ENCODE data around the gene SRMS.

SRMS gene

DNA sequence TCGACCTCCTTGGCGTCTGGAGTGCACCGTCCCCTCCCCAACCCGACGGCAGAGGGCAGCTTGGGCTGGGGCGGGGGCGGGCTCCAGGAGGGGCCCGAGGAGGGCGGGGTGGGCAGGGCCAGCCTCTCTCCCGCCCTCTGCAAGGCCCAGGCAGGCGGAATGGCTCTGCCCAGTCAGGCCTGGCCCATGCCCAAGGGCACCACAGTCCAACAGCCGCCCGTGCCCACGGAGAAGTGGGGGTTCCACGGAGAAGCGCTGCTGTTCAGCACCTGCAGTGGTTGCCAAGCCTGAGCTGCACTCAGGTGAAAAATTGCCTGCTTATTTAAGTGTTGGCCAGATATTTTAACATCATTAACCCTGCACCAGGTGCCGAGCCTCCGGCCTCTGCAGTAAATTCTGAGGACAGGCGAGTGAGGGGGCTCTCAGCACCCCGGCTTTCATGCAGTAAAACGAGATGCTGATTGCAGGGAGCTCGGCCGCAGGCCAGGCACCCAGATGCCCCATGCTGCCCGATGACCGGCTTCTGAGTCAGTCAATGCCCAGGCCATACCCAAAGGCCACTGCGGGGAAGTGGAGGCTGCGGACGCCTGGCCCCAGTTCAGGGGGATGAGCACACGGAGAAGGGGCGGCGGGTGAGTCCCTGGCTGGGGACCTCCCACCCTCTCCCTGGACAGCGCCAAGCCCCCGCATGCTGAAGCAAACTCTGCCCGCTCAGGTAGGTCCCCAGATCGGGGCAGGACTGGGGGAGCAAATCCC is at the start of gene SRMS:
TSS of gene SRMS (minus strand) at position 25 of the 756 bp plus-strand sequence. CDS start 286 bp downstream, outside the sequence.
- no peak within 1 kb of the TSS for H3K4me3 Mint-ChIP-seq
- H3K9me3 Mint-ChIP-seq: no peaks in the 10 kb centered on the region
- intact Hi-C loops (cut with micrococcal nuclease): no loop called here
- H3K4me1 Mint-ChIP-seq (ENCODE audit: low read depth): peaks cover 12% of the 10 kb centered on the region
- peaks cover 88% of the 10 kb centered on the region for H3K27me3 Mint-ChIP-seq
- H3K27ac Mint-ChIP-seq: no peak within 1 kb of the TSS
- H3K36me3 Mint-ChIP-seq (ENCODE audit: low read depth): no peaks in the 10 kb centered on the region

DNA sequence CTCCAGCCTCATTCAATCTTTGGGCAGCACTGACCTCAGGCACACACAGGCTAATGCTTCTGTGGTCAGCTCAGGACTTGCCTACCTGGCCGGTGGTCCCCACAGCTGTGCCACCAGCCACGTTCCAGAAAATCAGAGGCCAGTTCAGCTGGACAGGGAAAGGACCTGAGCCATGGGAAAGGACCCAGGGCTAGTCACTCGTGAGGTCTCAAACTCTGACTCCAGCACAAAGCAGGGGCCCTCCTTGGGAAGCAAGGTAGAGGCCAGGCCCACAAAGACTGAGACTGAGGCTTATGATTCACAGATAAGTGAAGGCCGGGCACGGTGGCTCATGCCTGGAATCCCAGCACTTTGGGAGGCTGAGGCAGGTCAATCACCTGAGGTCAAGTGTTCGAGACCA is 48.9 kb upstream of the SRMS start:
- no peak overlapping the region for H3K4me3 Mint-ChIP-seq
- intact Hi-C loops (cut with micrococcal nuclease): no loop called here
- no peaks in the 10 kb centered on the region for H3K9me3 Mint-ChIP-seq
- H3K27ac Mint-ChIP-seq: no peak overlapping the region
- no peaks in the 10 kb centered on the region for H3K27me3 Mint-ChIP-seq
- H3K36me3 Mint-ChIP-seq (ENCODE audit: low read depth): peaks cover 100% of the 10 kb centered on the region
- H3K4me1 Mint-ChIP-seq (ENCODE audit: low read depth): no peaks in the 10 kb centered on the region

GRCh38 chr20:63595416-63596127 is 48.0 kb upstream of the SRMS start:
- Mint-ChIP-seq H3K4me3 (no peak overlapping the region), H3K27me3 (no peaks in the 10 kb centered on the region), H3K9me3 (no peaks in the 10 kb centered on the region), H3K4me1 (ENCODE audit: low read depth) (no peaks in the 10 kb centered on the region), H3K27ac (no peak overlapping the region), H3K36me3 (ENCODE audit: low read depth) (peaks cover 100% of the 10 kb centered on the region)
- intact Hi-C loops (cut with micrococcal nuclease): no loop called here

DNA sequence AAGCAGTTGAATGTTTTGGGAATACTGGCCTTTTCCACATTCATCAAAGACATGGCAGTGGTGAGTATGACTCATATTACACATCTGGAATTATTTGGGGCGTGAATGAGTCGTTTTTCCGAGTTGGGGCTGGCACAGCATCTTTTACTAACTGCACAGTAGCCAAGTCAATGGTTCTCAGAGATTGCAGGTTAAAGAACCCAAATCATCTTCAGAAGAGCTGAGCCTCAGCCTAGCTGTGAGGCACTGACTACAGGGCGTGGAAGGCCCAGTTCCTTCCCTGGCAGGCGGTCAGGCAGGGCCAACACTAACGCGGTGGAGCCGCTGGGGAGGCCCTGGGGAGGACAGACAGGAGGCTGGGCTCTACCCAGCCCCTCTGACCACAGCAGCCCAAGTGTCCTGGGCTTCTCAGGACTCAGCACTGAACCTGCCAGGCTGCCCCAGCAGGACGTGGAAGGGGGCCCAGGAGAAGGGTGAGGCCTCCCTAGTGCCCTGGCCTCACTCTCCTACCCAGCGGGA is 46.6 kb upstream of the SRMS start:
- Mint-ChIP-seq H3K4me3 (no peak overlapping the region), H3K36me3 (ENCODE audit: low read depth) (peaks cover 100% of the 10 kb centered on the region), H3K9me3 (no peaks in the 10 kb centered on the region), H3K27ac (no peak overlapping the region), H3K27me3 (no peaks in the 10 kb centered on the region), H3K4me1 (ENCODE audit: low read depth) (no peaks in the 10 kb centered on the region)
- intact Hi-C loops (cut with micrococcal nuclease): no loop called here

- Mint-ChIP-seq H3K4me1 (ENCODE audit: low read depth) (peaks cover 10% of the 10 kb centered on the region), H3K27me3 (no peaks in the 10 kb centered on the region), H3K27ac (no peak overlapping the region), H3K9me3 (no peaks in the 10 kb centered on the region), H3K36me3 (ENCODE audit: low read depth) (peaks cover 95% of the 10 kb centered on the region), H3K4me3 (no peak overlapping the region)
- intact Hi-C loops (cut with micrococcal nuclease): no loop called here
Observed at GRCh38 chr20:63592661-63593060, 45.1 kb upstream of the SRMS start.

GRCh38 chr20:63591786-63592355 is 44.3 kb upstream of the SRMS start:
- Mint-ChIP-seq H3K27ac (no peak overlapping the region), H3K4me1 (ENCODE audit: low read depth) (peaks cover 18% of the 10 kb centered on the region), H3K36me3 (ENCODE audit: low read depth) (peaks cover 95% of the 10 kb centered on the region), H3K4me3 (no peak overlapping the region), H3K9me3 (no peaks in the 10 kb centered on the region), H3K27me3 (no peaks in the 10 kb centered on the region)
- intact Hi-C loops (cut with micrococcal nuclease): no loop called here

DNA sequence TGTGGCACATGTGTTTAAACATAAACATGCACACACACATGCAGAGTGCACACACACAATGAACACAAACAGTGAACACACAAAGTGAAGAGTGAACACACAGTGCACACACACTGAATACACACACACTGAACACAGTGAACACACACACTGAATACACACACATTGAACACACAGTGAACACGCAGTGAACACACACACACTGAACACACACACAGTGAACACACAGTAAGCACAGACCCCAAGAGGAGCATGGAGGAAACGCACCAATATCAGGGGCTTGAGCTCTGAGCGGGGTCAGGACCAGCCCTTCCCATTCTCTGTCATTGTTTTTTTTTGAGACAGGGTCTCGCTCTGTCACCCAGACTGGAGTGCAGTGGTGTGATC is 43.6 kb upstream of the SRMS start:
- H3K36me3 Mint-ChIP-seq (ENCODE audit: low read depth): peaks cover 91% of the 10 kb centered on the region
- intact Hi-C loops (cut with micrococcal nuclease): no loop called here
- H3K4me1 Mint-ChIP-seq (ENCODE audit: low read depth): peaks cover 18% of the 10 kb centered on the region
- H3K27me3 Mint-ChIP-seq: peaks cover under 1% of the 10 kb centered on the region
- no peak overlapping the region for H3K4me3 Mint-ChIP-seq
- no peak overlapping the region for H3K27ac Mint-ChIP-seq
- no peaks in the 10 kb centered on the region for H3K9me3 Mint-ChIP-seq

DNA sequence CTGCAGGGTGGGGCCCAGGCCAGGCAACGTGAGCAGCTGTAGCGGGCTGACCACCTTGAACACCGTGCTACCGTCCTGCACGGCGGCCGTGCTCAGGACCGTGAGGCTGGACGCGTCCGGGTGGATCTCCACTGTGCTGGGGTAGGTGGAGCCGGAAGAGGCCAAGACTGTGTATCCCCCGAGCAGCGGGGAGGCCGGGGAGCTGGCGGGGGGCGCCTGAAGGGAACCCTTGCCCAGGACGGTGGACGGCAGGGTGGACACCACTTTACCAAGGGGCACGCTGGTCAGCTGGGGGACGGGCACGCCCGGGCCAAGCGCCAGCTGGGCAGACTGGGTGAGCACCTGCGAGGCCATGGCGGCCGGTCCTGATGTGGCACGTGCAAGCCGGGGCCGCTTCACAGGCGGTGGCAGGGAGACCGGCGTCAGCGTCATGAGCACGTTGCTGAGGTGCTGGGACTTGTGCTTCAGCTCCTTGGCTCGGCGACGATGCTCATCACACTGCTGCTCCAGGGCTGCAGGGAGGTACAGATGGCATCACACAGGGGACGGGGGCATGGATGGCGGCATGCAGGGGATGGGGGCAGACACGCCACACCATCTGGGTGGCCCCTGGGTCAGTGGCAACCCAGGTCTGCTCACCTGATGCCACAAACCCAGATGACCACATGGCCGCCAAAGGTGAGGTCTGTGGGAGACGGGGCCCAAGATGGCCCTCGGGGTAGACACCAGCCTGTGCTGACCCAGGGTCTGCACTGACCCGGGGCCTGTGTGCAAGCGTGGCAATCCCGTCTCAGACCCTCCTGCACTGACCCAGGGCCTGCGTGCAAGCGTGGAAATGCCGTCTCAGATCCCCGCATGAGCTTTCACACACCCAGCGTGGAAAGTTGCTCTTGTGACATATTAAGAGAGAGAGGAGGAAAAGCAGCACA is 42.9 kb upstream of the SRMS start:
- H3K9me3 Mint-ChIP-seq: no peaks in the 10 kb centered on the region
- H3K4me3 Mint-ChIP-seq: no peak overlapping the region
- no peak overlapping the region for H3K27ac Mint-ChIP-seq
- peaks cover 18% of the 10 kb centered on the region for H3K4me1 Mint-ChIP-seq (ENCODE audit: low read depth)
- intact Hi-C loops (cut with micrococcal nuclease): no loop called here
- H3K27me3 Mint-ChIP-seq: peaks cover 7% of the 10 kb centered on the region
- H3K36me3 Mint-ChIP-seq (ENCODE audit: low read depth): peaks cover 90% of the 10 kb centered on the region

GRCh38 chr20:63589261-63590217 is 42.0 kb upstream of the SRMS start:
- Mint-ChIP-seq H3K27me3 (peaks cover 7% of the 10 kb centered on the region), H3K36me3 (ENCODE audit: low read depth) (peaks cover 81% of the 10 kb centered on the region), H3K4me1 (ENCODE audit: low read depth) (peaks cover 18% of the 10 kb centered on the region), H3K27ac (peak overlapping the region; percentile 85), H3K9me3 (no peaks in the 10 kb centered on the region), H3K4me3 (no peak overlapping the region)
- intact Hi-C loops (cut with micrococcal nuclease): no loop called here

DNA sequence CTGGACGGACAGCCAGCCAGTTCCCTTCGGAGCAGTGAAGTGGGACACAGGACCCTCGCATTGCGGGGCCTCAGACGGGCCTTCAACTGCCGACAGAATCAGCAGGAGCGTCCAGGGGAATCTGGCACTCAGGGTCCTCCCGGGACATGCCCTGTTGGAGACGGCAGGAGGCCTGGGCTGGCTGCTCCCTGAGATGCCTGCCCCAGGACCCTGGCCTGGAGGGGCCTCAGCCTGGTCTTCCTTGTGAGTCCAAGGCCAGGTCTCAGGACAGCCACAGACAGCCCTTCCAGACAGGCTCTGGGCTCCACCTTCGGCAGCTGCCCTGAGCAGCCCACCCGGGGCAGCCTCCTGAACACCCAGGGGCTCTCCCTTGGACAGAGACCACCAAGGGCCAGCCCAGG is 41.1 kb upstream of the SRMS start:
- Mint-ChIP-seq H3K4me1 (ENCODE audit: low read depth) (peaks cover 18% of the 10 kb centered on the region), H3K36me3 (ENCODE audit: low read depth) (peaks cover 72% of the 10 kb centered on the region), H3K9me3 (no peaks in the 10 kb centered on the region), H3K4me3 (no peak overlapping the region), H3K27ac (peak overlapping the region; percentile 85), H3K27me3 (peaks cover 12% of the 10 kb centered on the region)
- intact Hi-C loops (cut with micrococcal nuclease): no loop called here

- H3K4me1 Mint-ChIP-seq (ENCODE audit: low read depth): peaks cover 18% of the 10 kb centered on the region
- peaks cover 65% of the 10 kb centered on the region for H3K36me3 Mint-ChIP-seq (ENCODE audit: low read depth)
- H3K27me3 Mint-ChIP-seq: peaks cover 15% of the 10 kb centered on the region
- peak overlapping the region; percentile 38 for H3K4me3 Mint-ChIP-seq
- H3K27ac Mint-ChIP-seq: peak overlapping the region; percentile 85
- intact Hi-C loops (cut with micrococcal nuclease): no loop called here
- no peaks in the 10 kb centered on the region for H3K9me3 Mint-ChIP-seq
Observed at GRCh38 chr20:63587776-63588591, 40.4 kb upstream of the SRMS start.

DNA sequence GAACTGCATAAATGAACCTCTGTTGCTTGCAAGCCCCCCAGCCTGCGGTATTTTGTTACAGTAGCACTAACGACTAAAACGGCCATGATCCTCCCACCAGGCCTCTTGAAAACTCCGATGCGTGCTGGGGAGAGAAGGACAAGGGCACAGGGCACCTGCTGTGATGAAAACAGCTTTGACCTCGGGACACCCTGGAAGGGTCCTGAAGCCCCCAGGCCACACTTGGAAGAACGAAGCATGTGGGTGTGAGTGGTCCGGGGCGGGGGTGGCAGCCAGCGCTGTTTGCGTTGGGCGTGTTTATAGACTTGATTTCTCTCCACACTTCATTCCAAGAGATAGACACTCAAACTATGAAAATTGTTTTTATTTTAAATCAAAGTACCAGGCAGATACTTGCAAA is 39.7 kb upstream of the SRMS start:
- H3K27ac Mint-ChIP-seq: peak overlapping the region; percentile 85
- intact Hi-C loops (cut with micrococcal nuclease): no loop called here
- peaks cover 18% of the 10 kb centered on the region for H3K4me1 Mint-ChIP-seq (ENCODE audit: low read depth)
- H3K9me3 Mint-ChIP-seq: no peaks in the 10 kb centered on the region
- peaks cover 22% of the 10 kb centered on the region for H3K27me3 Mint-ChIP-seq
- peak overlapping the region; percentile 50 for H3K4me3 Mint-ChIP-seq
- peaks cover 58% of the 10 kb centered on the region for H3K36me3 Mint-ChIP-seq (ENCODE audit: low read depth)

Data from dendritic cell treated with granulocyte-macrophage colony-stimulating factor and Interleukin-4, amounts not matched to agents 40 ng/mL and 50 ng/mL, for 4 days (primary cell).